Activated gamma-delta T cell treated with anti-CD3 and anti-CD28 coated beads, Interleukin-2, amount 50 U/mL, for 16 hours (primary cell): ENCODE measurements around the gene SUFU.
"Not testable (repeated sequence)": the region's sequence is repeated elsewhere in the genome, so short reads cannot be mapped to it uniquely, and the experiment has no call there.

Source experiments
- DNase-seq: peaks from one replicate; pipeline ENCODE4 v3.0.0-alpha.2; 2020; ENCODE audit warnings: low read depth

Gene SUFU

DNA sequence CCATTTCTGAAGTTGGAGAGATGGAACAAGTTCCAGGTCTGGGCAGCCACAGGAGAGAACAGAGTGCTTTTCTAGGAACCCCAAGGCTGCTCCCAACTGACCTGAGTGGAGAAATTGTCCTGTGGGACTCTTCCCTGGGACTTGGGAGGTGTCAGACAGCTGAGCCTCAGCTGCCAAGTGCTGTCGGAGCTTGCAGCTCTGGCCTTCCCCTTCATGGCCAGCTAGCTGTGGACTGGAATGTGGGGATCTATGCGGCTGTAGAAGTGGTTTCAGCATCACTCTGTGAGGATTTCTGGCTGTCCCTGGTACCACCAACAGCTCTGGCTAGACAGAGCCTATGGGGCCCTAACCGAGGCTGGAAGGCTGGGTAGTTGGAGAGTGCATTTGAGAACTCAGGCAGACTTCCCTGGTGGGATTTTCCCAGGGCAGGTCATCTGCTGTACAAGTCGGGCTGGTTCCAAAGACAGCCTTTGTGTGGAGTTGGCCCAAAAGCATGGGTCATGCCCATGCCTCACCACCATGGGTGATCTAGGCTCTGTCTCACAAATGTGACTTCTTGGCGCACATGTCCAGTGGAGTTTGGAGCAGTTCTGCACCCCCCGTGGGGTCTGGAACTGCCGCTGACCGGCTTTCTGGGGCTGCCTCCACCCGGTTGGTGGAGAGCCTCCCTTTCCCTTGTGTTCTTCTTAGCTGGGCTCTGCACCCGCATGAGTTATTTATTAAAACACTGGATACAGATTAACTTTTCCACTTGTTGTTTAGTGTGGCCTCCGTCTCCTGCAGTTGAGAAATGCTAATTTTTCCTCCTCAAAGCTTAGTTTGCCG, 10.9 kb downstream of the SUFU start:
- no peak for DNase-seq

DNA sequence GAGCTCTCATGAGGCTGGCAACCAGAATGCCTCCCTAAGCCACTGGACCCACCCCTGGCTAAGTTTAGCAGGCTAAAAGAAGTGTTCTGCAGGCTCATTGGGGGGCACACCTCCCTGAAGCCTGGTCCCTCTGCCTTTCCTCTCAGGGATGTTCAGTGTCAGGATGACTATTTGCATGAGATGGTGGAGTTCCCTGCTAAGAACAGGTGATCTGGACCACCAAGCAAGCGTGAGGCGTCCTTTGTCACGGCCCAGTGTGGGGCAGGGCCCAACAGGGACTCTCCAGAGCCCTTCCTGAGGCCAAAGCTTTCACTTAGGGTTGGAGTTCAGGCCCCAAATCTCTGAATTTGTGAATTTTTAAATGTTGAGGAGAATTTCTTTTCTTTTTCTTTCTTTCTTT, 12.0 kb downstream of the SUFU start:
- DNase-seq: no peak

GRCh38 chr10:102517553-102517952, 13.8 kb downstream of the SUFU start:
- no peak for DNase-seq

- no peak for DNase-seq
These were observed 15.6 kb downstream of the SUFU start for GRCh38 chr10:102519246-102519825.

- DNase-seq: no peak
These were observed 19.1 kb downstream of the SUFU start for GRCh38 chr10:102522874-102523249.

- no peak for DNase-seq
These were observed 19.7 kb downstream of the SUFU start for GRCh38 chr10:102523250-102524029.

DNA sequence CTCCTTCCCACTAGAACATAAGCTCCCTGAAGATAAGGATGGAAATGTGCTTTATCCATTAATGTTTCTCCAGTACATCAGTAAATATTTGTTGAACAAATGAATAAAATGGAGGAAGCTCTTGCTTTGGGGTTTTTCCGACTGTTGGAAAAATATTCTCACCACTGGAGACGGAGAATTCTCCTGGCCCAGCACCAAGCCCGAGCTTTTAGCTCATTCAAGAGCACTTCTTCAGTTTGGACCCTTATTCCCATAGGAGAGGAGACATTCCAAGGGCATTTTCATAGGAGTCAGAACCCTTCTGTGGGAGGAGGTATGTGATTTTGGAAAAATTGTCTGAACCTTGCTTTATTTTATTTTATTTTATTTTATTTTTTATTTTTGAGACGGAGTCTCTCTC, 21.0 kb downstream of the SUFU start:
- no peak for DNase-seq

- no peak for DNase-seq
These were observed 23.8 kb downstream of the SUFU start for GRCh38 chr10:102527546-102527945.

DNA sequence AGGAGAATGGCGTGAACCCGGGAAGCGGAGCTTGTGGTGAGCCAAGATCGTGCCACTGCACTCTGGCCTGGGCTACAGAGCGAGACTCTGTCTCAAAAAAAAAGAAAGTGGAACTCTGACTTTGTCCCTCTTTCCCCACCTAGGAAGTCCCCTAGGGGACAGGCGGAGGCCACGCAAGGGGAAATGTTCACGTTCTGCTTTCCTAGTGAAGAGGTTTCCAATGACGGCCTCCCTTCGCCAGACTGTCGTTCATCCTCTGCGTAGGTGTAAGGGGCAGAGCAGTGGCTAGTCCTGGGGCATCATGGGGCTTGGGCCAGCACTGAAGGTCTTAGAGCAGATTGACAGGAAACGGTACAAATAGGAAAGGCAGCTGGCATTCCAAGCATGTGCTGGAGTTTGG, 30.6 kb downstream of the SUFU start:
- no peak for DNase-seq

DNA sequence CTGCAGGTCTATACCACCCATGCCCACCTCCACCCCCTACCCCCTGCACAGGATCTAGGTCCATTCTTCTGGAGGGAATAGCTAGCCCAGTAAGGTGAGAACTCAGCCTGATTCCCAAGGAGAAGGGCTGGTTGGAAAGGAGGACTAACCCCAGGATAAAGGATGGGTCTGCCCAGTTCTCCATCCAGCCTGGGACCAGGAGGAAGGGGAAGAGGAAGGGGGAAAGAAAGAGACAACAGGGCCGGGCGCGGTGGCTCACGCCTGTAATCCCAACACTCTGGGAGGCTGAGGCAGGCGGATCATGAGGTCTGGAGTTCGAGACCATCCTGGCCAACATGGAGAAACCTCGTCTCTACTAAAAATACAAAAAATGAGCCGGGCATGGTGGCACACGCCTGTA, 31.2 kb downstream of the SUFU start:
- DNase-seq: not testable (repeated sequence)

GRCh38 chr10:102535481-102536147, 31.8 kb downstream of the SUFU start:
- DNase-seq: no peak

DNA sequence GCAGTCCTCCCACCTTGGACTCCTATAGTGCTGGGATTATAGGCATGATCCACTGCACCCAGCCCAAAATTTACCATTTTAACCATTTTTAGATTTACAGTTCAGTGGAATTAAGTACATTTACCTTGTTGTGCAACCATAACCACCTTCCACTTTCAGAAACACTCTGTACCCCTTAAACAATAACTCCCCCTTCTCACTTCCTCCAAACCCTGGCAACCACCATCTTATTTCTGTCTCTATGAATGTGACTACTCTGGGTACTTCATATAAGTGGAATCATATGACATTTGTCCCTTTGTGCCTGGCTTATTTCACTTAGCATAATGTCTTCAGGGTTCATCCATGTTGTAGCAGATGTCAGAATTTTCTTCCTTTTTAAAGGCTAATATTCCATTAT, 33.6 kb downstream of the SUFU start:
- no peak for DNase-seq

DNA sequence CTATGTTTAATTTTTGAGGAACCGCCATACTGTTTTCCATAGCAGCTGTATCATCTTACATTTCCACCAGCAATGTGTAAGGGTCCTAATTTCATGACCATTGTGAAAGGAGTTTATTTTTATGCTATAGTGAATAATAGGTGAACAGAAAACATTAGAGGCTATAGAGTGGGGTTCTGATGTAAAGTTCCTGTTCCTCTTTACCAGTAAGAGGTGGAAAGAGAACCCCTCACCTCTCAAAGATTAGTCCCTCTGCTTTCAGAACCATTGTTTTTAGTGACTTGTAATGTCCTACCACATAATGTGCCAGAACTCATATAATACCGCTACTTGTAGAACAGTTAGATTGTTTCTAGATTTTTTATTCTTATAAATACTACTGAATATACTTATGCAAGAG, 34.2 kb downstream of the SUFU start:
- DNase-seq: no peak

DNA sequence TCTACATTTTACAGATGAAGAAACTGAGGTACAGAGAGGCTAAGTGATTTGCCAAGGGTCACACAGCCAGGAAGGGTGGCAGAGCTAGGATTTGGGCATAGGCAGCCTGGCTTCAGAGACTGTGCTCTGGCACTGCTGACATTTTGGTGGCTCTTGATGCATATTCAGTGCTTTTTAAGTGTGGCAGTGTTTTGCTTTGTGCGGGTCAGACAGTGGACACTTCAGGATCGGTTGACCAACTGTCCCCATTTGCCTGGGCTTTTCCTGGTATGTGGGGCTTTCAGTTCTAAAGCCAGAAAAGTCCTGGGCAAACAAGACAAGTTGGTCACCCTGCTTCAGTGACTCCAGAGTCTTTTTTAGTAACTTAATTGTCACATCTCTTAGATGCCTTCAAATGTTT, 35.0 kb downstream of the SUFU start:
- DNase-seq: no peak

GRCh38 chr10:102540023-102540422, 36.3 kb downstream of the SUFU start:
- DNase-seq: no peak

DNA sequence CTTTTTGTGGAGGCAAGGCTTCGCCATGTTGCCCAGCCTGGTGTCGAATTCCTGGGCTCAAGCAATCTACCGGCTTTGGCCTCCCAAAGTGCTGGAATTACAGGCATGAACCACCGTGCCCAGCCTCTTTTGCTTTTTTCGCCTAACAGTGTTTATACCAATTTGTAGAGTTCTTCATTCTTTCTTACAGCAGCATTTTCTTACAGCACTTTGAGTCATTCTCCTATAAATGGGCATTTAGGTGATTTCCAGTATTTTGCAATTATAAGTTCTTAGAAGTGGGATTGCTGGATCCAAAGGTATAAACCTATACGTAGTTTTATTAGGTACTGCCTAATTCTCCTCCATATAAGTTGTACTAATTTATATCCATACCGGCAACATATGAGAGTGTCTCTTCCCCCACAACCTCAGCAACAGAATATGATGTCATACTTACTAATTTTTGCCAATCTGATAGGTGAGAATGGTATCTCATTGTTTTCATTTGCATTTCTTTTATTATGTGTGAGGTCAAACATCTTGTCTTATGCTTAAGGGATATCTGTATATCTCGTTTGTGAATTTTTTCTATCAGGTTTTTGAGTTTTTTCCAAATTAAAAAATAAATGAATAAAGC, 39.1 kb downstream of the SUFU start:
- DNase-seq: no peak

GRCh38 chr10:102545265-102545871, 41.6 kb downstream of the SUFU start:
- DNase-seq: no peak

GRCh38 chr10:102545997-102546396, 42.2 kb downstream of the SUFU start:
- no peak for DNase-seq

DNA sequence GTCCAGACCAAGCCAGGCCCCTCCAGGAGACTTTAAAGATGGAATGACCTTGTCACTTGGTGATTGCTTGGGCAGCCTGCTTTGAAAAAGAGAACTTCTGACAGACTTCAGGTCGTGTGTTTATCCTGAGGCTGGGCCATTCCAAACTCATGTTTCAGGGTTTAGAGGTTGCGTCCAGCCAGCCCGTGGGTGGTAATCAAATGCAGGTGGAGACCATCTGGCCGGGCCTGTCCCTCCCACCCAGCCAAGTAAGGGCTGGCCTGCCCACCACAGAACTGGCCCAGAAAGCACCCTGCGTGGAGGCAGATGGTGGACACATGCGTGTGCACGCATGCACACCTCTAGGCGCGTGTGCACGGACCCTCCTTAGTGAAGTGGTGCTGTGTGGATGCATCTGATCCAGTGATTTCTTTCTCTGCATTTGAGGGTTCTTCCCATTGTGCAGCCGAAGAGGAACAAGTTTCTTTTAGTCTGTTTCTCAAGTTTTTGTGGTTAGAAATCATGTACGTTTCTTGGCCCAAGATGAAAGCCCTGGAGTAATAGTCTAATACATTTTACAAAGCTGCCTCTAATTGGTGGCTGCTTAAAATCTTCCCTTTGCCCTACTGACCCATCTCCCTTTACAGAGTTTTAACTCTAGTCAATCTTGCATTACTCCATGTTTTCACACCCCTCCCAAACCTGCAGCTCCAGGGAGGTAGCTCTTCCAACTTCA, 43.0 kb downstream of the SUFU start:
- no peak for DNase-seq

GRCh38 chr10:102549549-102549948, 45.8 kb downstream of the SUFU start:
- DNase-seq: no peak

- DNase-seq: no peak
These were observed 47.0 kb downstream of the SUFU start for GRCh38 chr10:102550636-102551210.
